Activated CD4-positive, alpha-beta T cell treated with anti-CD3 and anti-CD28 coated beads for 4 hours (primary cell): Measurements from ENCODE around the gene CTSS.

Experiments used
- DNase-seq, 2 donors: peaks; one replicate each; pipeline ENCODE4 v3.0.0-alpha.2; 2020

Gene CTSS

DNA sequence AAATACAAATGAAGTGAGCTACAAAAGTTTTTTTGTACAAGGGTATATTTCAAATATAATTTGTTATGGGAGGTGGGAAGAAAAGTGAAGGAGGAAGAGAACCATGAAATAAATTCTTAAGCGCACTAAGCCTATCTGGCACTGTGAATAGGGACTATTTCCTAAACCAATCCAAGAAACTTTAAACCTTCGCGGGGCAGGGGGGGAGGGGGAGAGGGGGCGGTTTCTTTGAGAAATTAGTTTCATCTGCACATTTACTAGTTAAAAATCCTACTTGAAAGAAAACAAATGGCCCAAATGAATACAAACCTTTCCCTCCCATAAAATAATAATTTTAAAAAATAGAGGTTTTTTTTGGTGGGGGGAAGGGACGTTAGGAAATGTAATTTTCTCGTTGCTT is 69.0 kb downstream of the CTSS start:
- DNase-seq: no peak

- no peak for DNase-seq
These were observed 69.4 kb downstream of the CTSS start for GRCh38 chr1:150696162-150696561.

DNA sequence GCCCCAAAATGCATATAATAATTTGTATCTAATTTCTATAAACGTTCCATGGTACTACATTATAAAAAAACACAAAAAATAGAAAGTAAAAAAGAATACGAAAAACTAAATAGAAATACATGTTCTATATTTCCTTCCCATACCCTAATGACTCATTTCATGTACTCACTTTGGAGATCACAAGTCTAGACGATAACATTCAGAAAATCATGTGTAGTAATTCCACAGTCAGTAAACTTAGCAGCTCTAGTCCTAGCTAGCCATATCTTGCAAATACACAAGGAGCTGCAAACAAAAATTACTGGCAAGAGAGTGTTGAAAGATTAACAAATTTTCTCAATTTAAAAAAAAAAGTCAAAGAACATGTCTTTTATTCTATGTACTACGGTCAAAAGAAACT is 70.0 kb downstream of the CTSS start:
- no peak for DNase-seq

DNA sequence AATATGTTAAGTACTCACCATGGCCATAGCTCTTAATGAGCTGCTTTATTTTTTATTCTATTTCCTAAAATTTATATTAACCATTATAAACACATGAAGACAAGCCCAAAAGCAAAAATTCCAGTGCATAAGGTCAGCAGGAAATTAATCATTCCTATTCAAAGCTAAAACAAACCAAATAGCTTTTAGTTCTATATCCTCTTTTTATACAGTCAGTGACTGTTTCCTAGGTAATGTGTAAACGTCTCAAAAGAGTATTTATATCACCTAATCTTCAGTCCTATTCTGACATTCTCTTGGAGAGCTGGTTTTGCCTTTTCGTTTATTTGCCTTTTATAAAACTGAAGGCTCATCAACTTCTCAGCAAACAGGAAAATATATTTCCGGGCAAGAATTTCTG is 72.9 kb downstream of the CTSS start:
- no peak for DNase-seq

DNA sequence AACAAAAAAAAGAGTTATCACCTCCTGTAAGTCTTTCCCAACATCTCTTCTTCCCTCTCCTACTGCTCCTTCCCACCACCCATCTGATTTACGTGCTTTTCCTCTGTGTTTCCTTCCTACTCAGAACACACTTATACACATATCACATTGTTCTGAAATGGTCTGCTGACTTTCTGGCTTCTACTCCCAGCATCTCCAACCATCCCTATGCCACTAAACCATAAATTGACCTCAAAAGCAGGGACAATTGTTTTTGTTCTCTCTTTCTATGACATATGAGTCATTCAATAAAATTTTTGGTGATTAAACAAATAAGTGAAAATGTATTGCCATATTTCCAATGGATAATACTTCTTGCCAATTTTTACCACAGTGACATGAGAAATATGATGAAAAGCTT is 76.8 kb downstream of the CTSS start:
- DNase-seq: no peak

- DNase-seq: no peak
These were observed 79.3 kb downstream of the CTSS start for GRCh38 chr1:150686275-150686674.

GRCh38 chr1:150683914-150684313 is 81.7 kb downstream of the CTSS start:
- DNase-seq: no peak
